DOHH2 (cell line): ENCODE data around the gene COX7A2.
A peak's percentile ranks its signal among the peaks of the same experiment; 100 is the strongest.

Experiments used
- H3F3A ChIP-seq: fragments of 200-600 bp; sonication (generic), shearing (Covaris generic); 2 replicates; pipeline ENCODE4 v1.6.0; 2016; ENCODE audit warnings: antibody characterized with exemption, mild to moderate bottlenecking; ENCODE audit not compliant: control insufficient read depth, insufficient read depth
- H3K27ac ChIP-seq: fragments of 200-600 bp; sonication (generic); 2 replicates; pipeline ENCODE4 v1.5.1; 2014; ENCODE audit warnings: low read depth, mild to moderate bottlenecking, low read length, moderate library complexity
- H3K27me3 ChIP-seq: fragments of 200-600 bp; sonication (generic); 2 replicates; pipeline ENCODE4 v1.6.1; 2014; ENCODE audit warnings: mild to moderate bottlenecking, low read length, mixed read lengths; ENCODE audit not compliant: control insufficient read depth
- H3K36me3 ChIP-seq: fragments of 200-600 bp; sonication (generic); 2 replicates; pipeline ENCODE4 v1.6.1; 2014; ENCODE audit warnings: mild to moderate bottlenecking, low read length, moderate library complexity, mixed read lengths; ENCODE audit not compliant: control insufficient read depth
- H3K4me1 ChIP-seq: fragments of 200-600 bp; sonication (generic); 2 replicates; pipeline ENCODE4 v1.6.1; 2014; ENCODE audit warnings: mild to moderate bottlenecking, low read length, mixed read lengths; ENCODE audit not compliant: control insufficient read depth
- H3K4me2 ChIP-seq: fragments of 200-600 bp; sonication (generic); 2 replicates; pipeline ENCODE4 v1.6.0; 2014; ENCODE audit warnings: mild to moderate bottlenecking, low read length, moderate library complexity
- H3K4me3 ChIP-seq: fragments of 200-600 bp; sonication (generic); 2 replicates; pipeline ENCODE4 v1.5.1; 2014; ENCODE audit warnings: mild to moderate bottlenecking, low read length, mixed read lengths
- H3K79me2 ChIP-seq: fragments of 200-600 bp; sonication (generic); 2 replicates; pipeline ENCODE4 v1.6.1; 2014; ENCODE audit warnings: mild to moderate bottlenecking, low read length, mixed read lengths; ENCODE audit not compliant: control insufficient read depth
- H3K9me2 ChIP-seq: fragments of 200-600 bp; sonication (generic); replicated peaks from 2 replicates; pipeline ENCODE4 v1.6.1; 2014; ENCODE audit warnings: mild to moderate bottlenecking, low read length, mixed read lengths; ENCODE audit not compliant: control insufficient read depth
- H3K9me3 ChIP-seq: fragments of 200-600 bp; sonication (generic); 2 replicates; pipeline ENCODE4 v1.6.1; 2014; ENCODE audit warnings: antibody characterized with exemption, low read length, mixed read lengths; ENCODE audit not compliant: control insufficient read depth, insufficient read depth
- H4K20me1 ChIP-seq: fragments of 200-600 bp; sonication (generic); 2 replicates; pipeline ENCODE4 v1.6.0; 2014; ENCODE audit warnings: low read depth, mild to moderate bottlenecking, antibody characterized with exemption, low read length, moderate library complexity; ENCODE audit not compliant: control insufficient read depth, insufficient read depth
- EZH2phosphoT487 ChIP-seq: fragments of 200-600 bp; sonication (generic); IDR thresholded peaks from 2 replicates; pipeline ENCODE4 v1.6.1; 2017; ENCODE audit warnings: borderline replicate concordance, mild to moderate bottlenecking, antibody characterized with exemption, low read length, moderate library complexity, mixed read lengths
- TF ChIP-seq, protein P1 (sequence below): fragments of 200-600 bp; sonication (generic); IDR thresholded peaks from one replicate; pipeline ENCODE4 v1.5.1; 2014; ENCODE audit warnings: antibody characterized with exemption, mild to moderate bottlenecking, low read depth, low read length; ENCODE audit not compliant: poor library complexity, severe bottlenecking

COX7A2 gene

DNA sequence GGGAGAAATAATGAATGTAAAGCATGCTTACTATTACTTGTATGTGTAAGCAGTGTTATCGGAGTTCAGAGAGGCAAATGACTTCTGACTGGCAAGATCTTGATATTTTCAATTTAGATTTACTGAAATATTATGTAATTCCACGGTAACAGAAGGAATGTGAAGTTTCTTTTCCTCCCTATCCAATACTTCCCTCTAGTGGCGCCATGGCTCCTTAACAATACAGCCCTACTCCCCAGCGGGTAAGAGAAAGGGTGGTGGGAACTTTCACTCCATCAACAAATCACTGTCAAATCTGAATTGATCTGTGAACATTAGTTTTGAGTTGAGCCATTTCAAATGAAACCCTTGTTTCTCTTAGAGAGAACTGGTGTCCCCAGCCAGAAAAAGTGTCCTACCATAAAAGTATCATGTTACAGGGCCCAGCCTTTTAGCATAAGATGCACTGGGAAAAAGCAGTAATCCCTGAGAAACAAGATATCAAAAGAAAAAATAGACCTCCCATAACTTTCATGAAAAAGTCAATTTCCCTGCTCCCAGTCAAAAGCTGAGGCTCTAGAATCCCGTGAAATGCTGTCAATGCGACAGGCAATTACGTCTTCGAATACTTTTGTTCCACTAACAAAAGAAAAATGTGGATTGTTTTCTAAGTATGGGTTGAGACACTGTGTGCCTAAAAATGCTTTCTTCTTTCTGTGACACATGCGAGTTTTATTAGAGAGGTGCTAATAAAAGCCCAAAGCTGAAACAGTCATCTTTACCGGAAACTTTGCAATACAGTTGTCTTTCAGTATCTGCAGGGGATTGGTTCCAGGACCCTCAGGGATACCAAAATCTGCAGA lies 12.9 kb downstream of the COX7A2 start:
- H3K27ac ChIP-seq = no peak overlapping the region
- H3K4me2 ChIP-seq = no peak overlapping the region
- no peak overlapping the region for H3K4me3 ChIP-seq
- no peaks in the 10 kb centered on the region for H3K27me3 ChIP-seq
- H4K20me1 ChIP-seq = no peaks in the 10 kb centered on the region
- H3K36me3 ChIP-seq = no peaks in the 10 kb centered on the region
- TF ChIP-seq EZH2phosphoT487 = no peak
- TF ChIP-seq, protein P1, sequence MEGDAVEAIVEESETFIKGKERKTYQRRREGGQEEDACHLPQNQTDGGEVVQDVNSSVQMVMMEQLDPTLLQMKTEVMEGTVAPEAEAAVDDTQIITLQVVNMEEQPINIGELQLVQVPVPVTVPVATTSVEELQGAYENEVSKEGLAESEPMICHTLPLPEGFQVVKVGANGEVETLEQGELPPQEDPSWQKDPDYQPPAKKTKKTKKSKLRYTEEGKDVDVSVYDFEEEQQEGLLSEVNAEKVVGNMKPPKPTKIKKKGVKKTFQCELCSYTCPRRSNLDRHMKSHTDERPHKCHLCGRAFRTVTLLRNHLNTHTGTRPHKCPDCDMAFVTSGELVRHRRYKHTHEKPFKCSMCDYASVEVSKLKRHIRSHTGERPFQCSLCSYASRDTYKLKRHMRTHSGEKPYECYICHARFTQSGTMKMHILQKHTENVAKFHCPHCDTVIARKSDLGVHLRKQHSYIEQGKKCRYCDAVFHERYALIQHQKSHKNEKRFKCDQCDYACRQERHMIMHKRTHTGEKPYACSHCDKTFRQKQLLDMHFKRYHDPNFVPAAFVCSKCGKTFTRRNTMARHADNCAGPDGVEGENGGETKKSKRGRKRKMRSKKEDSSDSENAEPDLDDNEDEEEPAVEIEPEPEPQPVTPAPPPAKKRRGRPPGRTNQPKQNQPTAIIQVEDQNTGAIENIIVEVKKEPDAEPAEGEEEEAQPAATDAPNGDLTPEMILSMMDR = peak; percentile 40
- H3K9me2 ChIP-seq = no peaks in the 10 kb centered on the region
- H3F3A ChIP-seq = peaks cover 7% of the 10 kb centered on the region
- no peaks in the 10 kb centered on the region for H3K79me2 ChIP-seq
- no peaks in the 10 kb centered on the region for H3K9me3 ChIP-seq
- H3K4me1 ChIP-seq = peaks cover 7% of the 10 kb centered on the region; the same call in 1 of the 2 replicates

DNA sequence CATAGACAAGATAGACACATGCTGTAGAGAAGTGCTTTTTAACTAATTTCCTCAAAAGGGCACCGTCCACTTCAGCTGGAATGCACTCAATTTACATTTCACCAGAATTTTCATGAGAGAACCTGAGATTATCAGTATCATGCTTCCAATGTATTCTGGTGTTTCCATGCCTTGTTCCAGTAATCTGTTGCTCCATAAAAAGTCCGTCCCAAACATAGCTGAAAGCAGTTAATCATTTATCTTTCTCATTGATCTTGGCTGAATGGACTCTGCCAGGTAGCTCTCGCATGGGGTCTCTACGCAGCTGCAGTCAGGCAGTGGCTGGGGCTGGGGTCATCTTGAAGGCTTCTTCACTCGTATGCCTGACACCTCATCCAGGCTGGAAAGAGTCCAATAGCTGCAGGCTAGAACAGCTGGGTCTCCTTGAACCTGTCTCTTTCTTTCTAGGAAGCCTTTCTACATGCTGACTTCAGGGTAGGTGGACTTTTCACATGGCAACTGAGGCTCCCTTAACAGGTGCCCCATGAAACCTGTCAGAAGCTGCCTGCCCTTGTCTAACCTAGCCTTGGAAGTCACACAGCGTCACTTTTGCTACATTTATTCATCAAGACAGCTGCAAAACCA lies 19.2 kb downstream of the COX7A2 start:
- Histone ChIP-seq H4K20me1 (no peaks in the 10 kb centered on the region), H3K27me3 (peaks cover 6% of the 10 kb centered on the region; the same call in 1 of the 2 replicates), H3K4me3 (no peak overlapping the region), H3K4me2 (no peak overlapping the region), H3K9me3 (no peaks in the 10 kb centered on the region), H3F3A (no peaks in the 10 kb centered on the region), H3K79me2 (no peaks in the 10 kb centered on the region), H3K9me2 (no peaks in the 10 kb centered on the region), H3K36me3 (no peaks in the 10 kb centered on the region), H3K27ac (no peak overlapping the region), H3K4me1 (peaks cover 7% of the 10 kb centered on the region; the same call in 1 of the 2 replicates)
- TF ChIP-seq EZH2phosphoT487 = no peak
- TF ChIP-seq, protein P1 = no peak

DNA sequence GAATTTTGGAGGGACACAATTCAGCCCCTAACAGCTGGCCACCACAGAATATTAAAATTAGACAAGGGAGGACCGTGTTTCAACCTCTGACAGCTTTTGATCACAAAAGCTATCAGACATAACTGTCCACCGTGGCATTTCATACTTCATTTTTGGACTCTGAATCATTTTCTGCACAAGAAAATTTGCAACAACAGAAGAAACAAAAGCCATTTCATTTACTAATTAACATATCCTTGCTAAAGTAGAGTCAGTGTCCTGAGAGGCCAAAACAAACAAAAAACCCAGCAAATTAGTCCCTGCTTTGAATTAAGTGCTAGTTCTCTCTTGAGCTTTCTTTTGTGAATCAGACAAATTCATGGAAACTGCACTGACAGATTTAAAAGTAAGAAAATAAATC lies 20.2 kb downstream of the COX7A2 start:
- H3K36me3 ChIP-seq = no peaks in the 10 kb centered on the region
- no peaks in the 10 kb centered on the region for H3K79me2 ChIP-seq
- H3K4me2 ChIP-seq = no peak overlapping the region
- H3K27ac ChIP-seq = no peak overlapping the region
- H3K4me3 ChIP-seq = no peak overlapping the region
- H4K20me1 ChIP-seq = no peaks in the 10 kb centered on the region
- peaks cover 8% of the 10 kb centered on the region; the same call in 1 of the 2 replicates for H3K27me3 ChIP-seq
- no peaks in the 10 kb centered on the region for H3K9me3 ChIP-seq
- H3F3A ChIP-seq = no peaks in the 10 kb centered on the region
- no peaks in the 10 kb centered on the region for H3K9me2 ChIP-seq
- TF ChIP-seq, protein P1 = no peak
- TF ChIP-seq EZH2phosphoT487 = no peak
- peaks cover 7% of the 10 kb centered on the region; the same call in 1 of the 2 replicates for H3K4me1 ChIP-seq
